GM21423 (cell line): ENCODE results near the gene C2orf69.
A peak's percentile ranks its signal among the peaks of the same experiment; 100 is the strongest.

Experiments used
- ATAC-seq: cut with Tn5 transposase; IDR thresholded peaks from one replicate; pipeline ENCODE4 v1.9.1; 2021; ENCODE audit warnings: mild to moderate bottlenecking, moderate library complexity; ENCODE audit not compliant: unreplicated experiment

Gene C2orf69, protein sequence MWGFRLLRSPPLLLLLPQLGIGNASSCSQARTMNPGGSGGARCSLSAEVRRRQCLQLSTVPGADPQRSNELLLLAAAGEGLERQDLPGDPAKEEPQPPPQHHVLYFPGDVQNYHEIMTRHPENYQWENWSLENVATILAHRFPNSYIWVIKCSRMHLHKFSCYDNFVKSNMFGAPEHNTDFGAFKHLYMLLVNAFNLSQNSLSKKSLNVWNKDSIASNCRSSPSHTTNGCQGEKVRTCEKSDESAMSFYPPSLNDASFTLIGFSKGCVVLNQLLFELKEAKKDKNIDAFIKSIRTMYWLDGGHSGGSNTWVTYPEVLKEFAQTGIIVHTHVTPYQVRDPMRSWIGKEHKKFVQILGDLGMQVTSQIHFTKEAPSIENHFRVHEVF

DNA sequence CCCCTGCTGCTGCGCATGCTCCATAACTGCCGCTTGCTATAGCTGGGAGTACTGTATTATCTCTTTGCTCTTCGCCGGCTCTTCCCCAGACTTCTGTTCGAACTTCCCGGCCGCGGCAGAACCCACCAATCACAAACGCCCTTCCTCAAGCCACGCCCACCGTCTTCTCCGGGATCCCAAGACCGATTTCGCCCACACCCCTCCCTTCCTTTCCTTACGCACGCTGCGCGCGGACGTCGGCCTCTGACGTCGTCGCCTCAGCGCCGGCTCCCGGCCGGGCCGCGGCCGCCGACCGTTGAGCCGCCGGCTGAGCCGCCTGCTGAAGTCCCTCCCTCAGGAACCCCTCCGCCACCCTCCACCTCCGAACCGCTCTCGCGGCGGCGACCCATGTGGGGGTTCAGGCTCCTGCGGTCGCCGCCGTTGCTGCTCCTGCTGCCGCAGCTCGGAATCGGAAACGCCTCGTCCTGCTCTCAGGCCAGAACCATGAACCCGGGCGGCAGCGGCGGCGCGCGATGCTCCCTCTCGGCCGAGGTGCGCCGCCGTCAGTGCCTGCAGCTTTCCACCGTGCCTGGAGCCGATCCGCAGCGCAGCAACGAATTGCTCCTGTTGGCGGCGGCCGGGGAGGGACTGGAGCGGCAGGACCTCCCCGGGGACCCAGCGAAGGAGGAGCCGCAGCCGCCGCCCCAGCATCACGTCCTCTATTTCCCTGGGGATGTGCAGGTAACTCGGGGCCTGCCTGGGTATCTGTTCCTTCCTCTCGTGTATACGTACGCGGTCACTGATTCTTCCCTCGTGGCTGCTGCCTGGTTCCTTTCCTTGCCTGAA lies at the start of gene C2orf69:
TSS of gene C2orf69 (plus strand) at position 242 of the 825 bp plus-strand sequence. CDS start at position 388, 146 bp downstream.
- peak; percentile 91 for ATAC-seq

DNA sequence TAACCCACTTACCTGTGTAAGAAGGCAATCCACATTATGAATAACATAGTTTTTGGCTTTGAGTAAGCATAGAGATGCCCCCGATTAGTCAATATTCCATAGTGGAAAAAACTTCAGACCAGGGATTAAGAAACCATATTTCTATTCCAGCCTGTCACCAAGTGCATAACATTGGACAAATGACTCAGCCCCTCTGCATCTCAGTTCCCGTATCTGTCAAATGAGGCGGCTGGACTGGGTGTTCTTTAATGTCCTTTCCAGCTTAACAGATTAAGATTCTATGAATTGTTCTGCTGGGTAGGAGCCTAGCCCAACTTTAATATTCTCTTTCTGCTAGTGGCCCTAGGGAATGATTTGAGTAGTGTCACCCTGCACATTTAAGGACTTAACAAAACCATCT lies 48.3 kb upstream of the C2orf69 start:
- no peak for ATAC-seq

DNA sequence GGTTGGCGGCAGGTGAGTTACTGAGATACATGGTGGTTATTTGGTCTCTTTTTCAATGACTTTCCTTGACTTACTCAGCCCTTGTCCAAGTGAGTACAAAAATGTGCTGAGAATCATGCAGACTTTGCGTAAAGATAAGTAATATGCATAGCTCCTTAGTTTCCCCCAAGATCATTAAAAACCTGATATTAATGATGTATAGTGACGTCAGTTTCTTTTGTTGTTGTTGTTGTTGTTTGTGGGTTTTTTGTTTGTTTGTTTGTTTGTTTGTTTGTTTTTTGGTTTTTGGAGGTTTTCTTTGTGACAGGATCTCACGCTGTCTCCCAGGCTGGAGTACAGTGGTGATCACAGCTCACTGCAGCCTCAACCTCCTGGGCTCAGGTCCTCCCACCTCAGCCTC lies 45.2 kb upstream of the C2orf69 start:
- no peak for ATAC-seq

DNA sequence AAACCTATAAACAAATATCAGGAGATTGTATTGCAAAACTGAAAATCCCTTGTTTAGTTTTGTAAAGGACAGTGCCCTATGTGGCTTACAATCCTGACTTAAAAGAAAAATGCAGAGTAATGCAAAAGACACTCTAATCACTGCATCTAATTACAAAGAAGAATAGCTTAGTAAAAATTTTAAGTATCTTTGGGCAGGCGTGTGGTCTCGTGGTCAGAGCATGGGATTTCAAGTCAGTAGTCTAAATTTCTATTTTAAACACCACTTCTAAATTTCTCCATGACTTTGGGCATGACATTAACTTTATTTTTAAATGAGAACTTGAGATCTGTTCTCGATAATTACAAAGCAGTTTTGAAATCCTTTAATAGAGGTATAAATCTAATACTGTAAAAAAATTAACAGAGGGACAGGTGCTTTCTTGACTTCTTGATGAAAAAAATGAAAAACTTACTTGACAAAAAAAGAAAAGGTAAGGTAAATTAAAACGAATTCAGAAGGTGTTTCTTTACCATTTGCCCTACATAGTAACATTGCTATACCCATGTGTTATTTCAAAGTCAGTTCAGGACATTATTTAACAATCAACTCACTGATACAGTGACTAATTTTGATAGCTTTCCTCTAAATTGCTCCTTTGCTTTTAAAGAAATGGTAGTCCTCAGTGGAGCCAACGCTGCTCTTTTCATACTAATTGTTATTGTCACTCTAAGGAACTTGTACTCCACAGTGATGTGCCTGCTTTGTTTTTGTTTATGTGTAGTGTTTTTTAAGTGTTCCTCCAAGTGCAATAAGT lies 42.5 kb upstream of the C2orf69 start:
- ATAC-seq, result no peak

GRCh38 chr2:199869227-199869541 lies 41.9 kb upstream of the C2orf69 start:
- no peak for ATAC-seq

DNA sequence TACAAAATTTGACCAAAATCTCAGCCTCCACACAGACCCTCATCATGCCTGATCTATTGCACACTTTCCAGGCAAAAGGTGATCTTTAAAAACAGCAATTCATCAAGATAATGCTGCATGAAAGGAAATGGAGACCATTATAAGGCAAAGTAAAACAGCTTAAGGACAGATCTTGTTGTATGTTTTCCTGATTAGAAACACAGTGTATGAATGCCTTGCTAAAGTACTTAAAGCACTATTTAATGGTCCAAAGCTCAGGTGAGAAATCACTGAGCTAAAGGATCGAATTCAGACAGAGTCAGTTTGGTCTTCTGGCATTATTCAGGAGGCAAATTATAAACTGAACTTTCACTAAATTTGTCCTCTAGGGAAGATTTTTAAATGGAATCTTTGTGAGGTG lies 41.4 kb upstream of the C2orf69 start:
- no peak for ATAC-seq

GRCh38 chr2:199870581-199870980 lies 40.5 kb upstream of the C2orf69 start:
- no peak for ATAC-seq

GRCh38 chr2:199874209-199874608 lies 36.9 kb upstream of the C2orf69 start:
- ATAC-seq, result no peak

GRCh38 chr2:199875400-199875799 lies 35.7 kb upstream of the C2orf69 start:
- no peak for ATAC-seq

- no peak for ATAC-seq
Measured at GRCh38 chr2:199882667-199883066, 28.4 kb upstream of the C2orf69 start.

GRCh38 chr2:199883474-199884212 lies 27.4 kb upstream of the C2orf69 start:
- no peak for ATAC-seq

GRCh38 chr2:199895406-199895805 lies 15.7 kb upstream of the C2orf69 start:
- no peak for ATAC-seq

GRCh38 chr2:199896617-199897016 lies 14.5 kb upstream of the C2orf69 start:
- no peak for ATAC-seq

DNA sequence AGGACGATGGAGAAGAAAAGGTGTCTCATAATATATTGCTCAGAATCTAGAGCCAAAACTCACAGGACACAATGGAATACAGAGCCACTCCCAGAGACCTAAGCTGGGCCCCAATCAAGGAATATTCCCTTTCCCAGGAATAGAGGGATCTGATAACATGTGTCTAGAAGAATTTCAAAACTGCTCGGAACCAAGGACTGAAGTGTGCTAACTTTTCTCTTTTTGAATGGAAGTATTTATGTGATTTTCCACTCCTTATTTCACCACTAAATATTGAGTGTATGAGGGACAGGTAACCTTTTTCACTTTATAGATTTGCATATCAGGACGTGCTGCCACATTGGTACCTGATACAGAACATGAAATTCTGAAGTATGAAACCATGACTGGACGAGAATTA lies 9.2 kb upstream of the C2orf69 start:
- no peak for ATAC-seq

DNA sequence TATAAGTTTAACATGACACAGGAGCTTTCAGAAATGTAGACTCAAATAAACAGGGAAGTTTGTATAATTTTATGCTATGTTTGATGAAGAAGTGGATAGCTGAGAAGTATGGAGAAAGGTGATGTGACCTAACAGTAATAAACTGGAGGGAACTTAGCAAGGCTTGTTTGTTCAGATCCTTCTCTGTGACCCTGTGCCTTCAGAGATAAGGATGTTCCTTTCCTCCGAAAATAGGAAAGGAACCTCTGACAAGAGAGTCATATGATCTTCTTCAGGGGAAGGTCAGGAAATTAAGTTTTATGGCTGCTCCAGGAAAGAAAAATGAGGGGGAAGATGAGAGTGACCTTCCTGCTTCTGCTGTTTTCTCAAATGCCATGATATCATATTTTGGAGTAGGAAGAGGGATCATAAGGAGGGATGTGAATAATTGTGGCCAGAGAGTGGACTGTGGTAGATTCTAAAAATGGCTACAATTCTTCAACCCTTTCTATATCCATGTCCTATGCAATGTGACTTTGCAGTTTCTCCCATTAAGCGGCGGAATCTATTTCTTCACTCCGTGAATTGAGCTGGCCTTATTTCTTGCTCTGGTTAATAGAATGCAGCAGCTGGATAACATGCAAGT lies 8.5 kb upstream of the C2orf69 start:
- no peak for ATAC-seq

DNA sequence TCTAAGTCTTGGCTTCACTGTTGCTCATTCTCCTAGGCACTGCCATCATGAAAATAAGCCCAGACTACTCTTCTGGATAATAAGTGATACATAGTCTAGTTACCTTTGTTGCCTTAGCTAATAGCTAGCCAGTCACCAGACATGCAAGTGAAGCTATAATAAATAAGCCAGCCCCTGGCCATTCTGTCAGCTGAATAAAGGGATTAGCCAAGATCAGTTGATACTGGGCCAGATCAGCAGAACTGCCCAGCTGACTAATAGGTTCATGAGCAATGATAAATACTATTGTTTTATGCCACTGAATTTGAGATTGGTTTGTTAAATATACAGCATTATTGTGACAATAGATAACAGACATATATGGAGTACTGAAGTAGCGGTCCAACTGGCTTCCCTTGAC lies 8.0 kb upstream of the C2orf69 start:
- no peak for ATAC-seq

DNA sequence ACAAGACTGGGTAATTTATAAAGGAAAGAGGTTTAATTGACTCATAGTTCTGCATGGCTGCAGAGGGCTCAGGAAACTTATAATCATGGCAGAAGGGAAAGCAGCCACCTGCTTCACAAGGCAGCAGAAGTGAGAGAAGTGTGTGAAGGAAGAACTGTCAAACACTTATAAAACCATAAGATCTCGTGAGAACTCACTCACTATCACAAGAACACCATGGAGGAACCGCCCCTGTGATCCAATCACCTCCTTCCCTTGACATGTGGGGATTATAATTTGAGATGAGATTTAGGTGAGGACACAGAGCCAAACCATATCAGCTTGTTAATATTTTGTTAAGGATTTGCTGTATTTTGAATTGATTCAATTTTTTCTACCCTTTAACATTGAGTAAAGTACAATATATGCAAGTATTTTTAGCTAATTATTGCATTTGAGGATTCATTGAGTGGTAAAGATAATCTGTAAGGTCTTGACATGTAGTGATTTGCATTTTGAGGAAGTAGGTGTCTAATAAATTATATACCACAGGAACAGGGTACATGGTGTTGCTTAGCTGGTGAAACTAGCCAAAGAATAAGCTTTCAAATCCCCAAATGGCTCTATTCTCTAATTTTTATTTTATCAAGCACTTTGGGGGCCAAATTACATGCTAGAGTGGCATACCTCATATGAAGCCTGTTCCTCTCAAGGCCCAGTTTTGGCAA lies 3.9 kb upstream of the C2orf69 start:
- ATAC-seq, result no peak

DNA sequence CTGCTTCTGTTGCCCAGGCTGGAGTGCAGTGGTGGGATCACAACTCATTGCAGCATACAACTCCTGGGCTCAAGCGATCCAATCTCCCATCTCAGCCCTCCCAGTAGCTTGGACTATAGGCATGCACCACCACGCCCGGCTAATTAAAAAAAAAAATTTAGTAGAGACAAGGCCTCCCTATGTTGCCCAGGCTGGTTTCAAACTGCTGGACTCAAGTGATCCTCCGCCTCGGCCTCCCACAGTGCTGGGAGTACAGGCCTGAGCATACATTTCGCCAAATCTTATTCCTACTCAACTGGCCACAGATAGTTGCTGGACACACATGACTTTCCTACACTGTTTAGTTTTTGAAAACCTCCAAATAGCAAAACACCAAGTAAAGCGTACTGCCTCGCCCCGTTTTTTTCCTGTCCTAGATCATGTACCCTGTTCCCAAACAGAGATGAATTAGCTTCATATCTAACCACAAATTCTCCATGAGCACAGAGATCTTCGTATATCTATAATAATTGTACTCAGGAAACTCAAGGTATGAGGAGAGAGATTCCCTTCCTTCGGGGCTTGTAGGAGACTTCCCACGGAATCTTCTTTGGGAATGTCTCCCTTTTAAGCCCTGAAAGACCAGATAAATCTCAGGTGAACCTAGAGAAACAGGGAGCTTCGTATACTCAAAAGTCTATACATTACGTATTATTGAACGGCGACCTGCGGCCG lies 598 bp upstream of the C2orf69 start:
- no peak for ATAC-seq

- no peak for ATAC-seq
Measured at GRCh38 chr2:199911877-199912161, 726 bp downstream of the C2orf69 start.
